A673 (cell line): ENCODE measurements around the gene TNPO2. TPM values are rescaled to one million over a fixed set of nuclear protein-coding genes. Genes with fewer than 3 reads are reported as not detected.

Experiments used
- BruUV-seq: library from RNA; stranded (reverse); fragments of 400-500 nt; replicated peaks from 2 replicates; lab custom pipeline; 2021; lab: Mats Ljungman, UMichigan
- CTCF ChIA-PET: fragments of 300-600 bp; sonication (Branson Sonifier 250); formaldehyde crosslinking; loops from one replicate; lab custom pipeline; 2022; ENCODE audit warnings: antibody characterized with exemption; lab: Charles Lee
- POLR2A ChIA-PET: fragments of 300-600 bp; sonication (Branson Sonifier 250); formaldehyde crosslinking; loops from one replicate; lab custom pipeline; 2022; ENCODE audit warnings: antibody characterized with exemption; ENCODE audit not compliant: low non-redundant PET; lab: Charles Lee
- DNase-seq: peaks from one replicate; pipeline ENCODE4 v3.0.0-alpha.2; 2015; ENCODE audit warnings: low spot score
- H3K27ac ChIP-seq: fragments of 200-600 bp; sonication (generic); 2 replicates; pipeline ENCODE4 v1.5.1; 2016; ENCODE audit warnings: mixed run types, low read depth, mild to moderate bottlenecking, mixed read lengths, antibody characterized with exemption, low read length; ENCODE audit not compliant: poor library complexity, severe bottlenecking
- H3K27me3 ChIP-seq: fragments of 200-600 bp; sonication (generic); replicated peaks from 2 replicates; pipeline ENCODE4 v1.6.1; 2017; ENCODE audit warnings: mixed run types, low read depth, mild to moderate bottlenecking, mixed read lengths, antibody characterized with exemption, low read length; ENCODE audit not compliant: insufficient read depth, poor library complexity
- H3K36me3 ChIP-seq: fragments of 200-600 bp; sonication (generic); 2 replicates; pipeline ENCODE4 v1.6.1; 2016; ENCODE audit warnings: mixed run types, mild to moderate bottlenecking, mixed read lengths, antibody characterized with exemption, low read length; ENCODE audit not compliant: insufficient read depth, poor library complexity, severe bottlenecking
- H3K4me1 ChIP-seq: fragments of 200-600 bp; sonication (generic); 2 replicates; pipeline ENCODE4 v1.6.1; 2017; ENCODE audit warnings: mixed run types, mild to moderate bottlenecking, mixed read lengths, antibody characterized with exemption, low read length; ENCODE audit not compliant: insufficient read depth, poor library complexity, severe bottlenecking
- H3K4me3 ChIP-seq: fragments of 200-600 bp; sonication (generic); 2 replicates; pipeline ENCODE4 v1.5.1; 2016; ENCODE audit warnings: low read depth, mixed run types, mild to moderate bottlenecking, mixed read lengths, low read length; ENCODE audit not compliant: poor library complexity, severe bottlenecking
- H3K9me3 ChIP-seq: fragments of 200-600 bp; sonication (generic); 2 replicates; pipeline ENCODE4 v1.6.1; 2016; ENCODE audit warnings: mixed run types, low read depth, mild to moderate bottlenecking, mixed read lengths, antibody characterized with exemption, low read length; ENCODE audit not compliant: poor library complexity, severe bottlenecking
- CTCF ChIP-seq: fragments of 300-800, 200-600 bp; sonication (generic); conservative IDR thresholded peaks from 2 replicates; pipeline ENCODE4 v1.5.1; 2017; ENCODE audit warnings: low read depth, mild to moderate bottlenecking, antibody characterized with exemption, low read length, moderate library complexity, mixed read lengths
- EZH2 ChIP-seq: fragments of 200-600 bp; sonication (generic); IDR thresholded peaks from 2 replicates; pipeline ENCODE4 v1.6.1; 2017; ENCODE audit warnings: borderline replicate concordance, low read depth, mild to moderate bottlenecking, mixed read lengths, antibody characterized with exemption, low read length; ENCODE audit not compliant: poor library complexity, severe bottlenecking
- intact Hi-C: fragments of 100-400 bp; cut with micrococcal nuclease; formaldehyde crosslinking; loops from one replicate; pipeline ENCODE4 v1.10.0; 2022; ENCODE audit not compliant: unreplicated experiment
- total RNA-seq: library from RNA; stranded (reverse); gene quantifications from 2 replicates; pipeline ENCODE4 v1.2.3, GENCODE V29; 2021

TNPO2 gene
- total RNA-seq, 1 experiment from 2014 or later, result 150 TPM

DNA sequence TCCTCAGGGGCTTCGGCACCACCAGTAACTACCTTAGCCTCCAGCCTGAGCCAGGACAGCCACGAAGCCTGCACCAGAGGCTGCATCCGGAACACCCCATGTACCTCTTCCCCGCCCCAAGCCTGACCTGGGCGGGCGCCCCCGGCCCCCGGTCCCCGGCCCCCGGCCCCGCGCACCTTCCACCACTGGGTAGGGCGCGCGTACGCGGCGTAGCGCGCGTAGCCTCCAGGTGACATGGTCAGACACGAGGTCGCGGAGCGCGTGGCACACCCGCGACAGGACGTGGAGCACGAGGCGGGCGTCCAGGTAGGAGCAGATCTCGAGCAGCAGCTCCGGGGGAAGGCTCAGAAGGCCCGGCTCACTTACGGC is 27.8 kb downstream of the TNPO2 start:
- ChIA-PET POLR2A (interaction anchor here (0.6 kb wide), 1 partner anchor 1664 kb away, joined by 8 read pairs; no protein-coding TSS in a partner anchor), CTCF (interaction anchor here (0.5 to 1.0 kb wide), 2 partner anchors 65 to 84 kb away, joined by 3 read pairs; no protein-coding TSS in a partner anchor)
- no TSS peak for BruUV-seq
- Histone ChIP-seq H3K4me1 (peaks cover 11% of the 10 kb centered on the region), H3K4me3 (peak overlapping the region; percentile 89), H3K36me3 (peaks cover 17% of the 10 kb centered on the region), H3K9me3 (no peaks in the 10 kb centered on the region), H3K27me3 (no peaks in the 10 kb centered on the region), H3K27ac (peak overlapping the region; percentile 83)
- TF ChIP-seq EZH2 (no peak), CTCF (no peak)
- no peak for DNase-seq
- intact Hi-C loops, result no loop called here

- Histone ChIP-seq H3K4me3 (peak overlapping the region; percentile 89), H3K27me3 (no peaks in the 10 kb centered on the region), H3K9me3 (no peaks in the 10 kb centered on the region), H3K4me1 (peaks cover 11% of the 10 kb centered on the region), H3K27ac (peak overlapping the region; percentile 83), H3K36me3 (peaks cover 13% of the 10 kb centered on the region)
- ChIA-PET POLR2A (interaction anchor here (0.6 kb wide), 1 partner anchor 15 kb away, joined by 3 read pairs; no protein-coding TSS in a partner anchor), CTCF (no interaction called here)
- no peak for DNase-seq
- intact Hi-C loops, result no loop called here
- no TSS peak for BruUV-seq
- TF ChIP-seq EZH2 (no peak), CTCF (no peak)
Observed at GRCh38 chr19:12695514-12695913, 28.2 kb downstream of the TNPO2 start.

DNA sequence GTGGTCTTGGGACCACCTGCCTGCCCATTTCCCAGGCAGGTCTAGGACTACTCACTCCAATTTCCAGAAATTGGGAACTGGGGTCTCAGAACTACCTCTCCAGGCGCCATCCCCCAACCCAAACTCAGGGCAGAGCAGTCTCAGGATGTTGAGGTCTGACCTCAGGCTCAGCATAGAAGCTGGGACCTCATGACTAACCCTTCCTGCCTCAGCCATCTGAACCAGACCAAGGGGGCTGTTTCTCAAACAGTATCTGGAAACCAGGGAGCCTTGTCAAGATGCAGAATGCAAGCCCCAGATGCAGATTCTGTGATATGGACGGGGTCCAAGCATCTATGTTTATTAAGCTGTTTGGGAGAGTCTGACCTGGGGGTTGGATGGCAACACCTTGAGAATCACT is 28.6 kb downstream of the TNPO2 start:
- no peak for TF ChIP-seq EZH2
- no peak for TF ChIP-seq CTCF
- Histone ChIP-seq H3K36me3 (peaks cover 10% of the 10 kb centered on the region), H3K4me1 (peaks cover 11% of the 10 kb centered on the region), H3K27me3 (no peaks in the 10 kb centered on the region), H3K27ac (no peak overlapping the region), H3K4me3 (peak overlapping the region; percentile 89), H3K9me3 (no peaks in the 10 kb centered on the region)
- POLR2A ChIA-PET, result interaction anchor here (0.6 kb wide), 1 partner anchor 15 kb away, joined by 3 read pairs; no protein-coding TSS in a partner anchor
- CTCF ChIA-PET, result no interaction called here
- DNase-seq, result no peak
- BruUV-seq, result no TSS peak
- intact Hi-C loops, result no loop called here
